Measurements from ENCODE around the gene FGF23.

FGF23 gene

DNA sequence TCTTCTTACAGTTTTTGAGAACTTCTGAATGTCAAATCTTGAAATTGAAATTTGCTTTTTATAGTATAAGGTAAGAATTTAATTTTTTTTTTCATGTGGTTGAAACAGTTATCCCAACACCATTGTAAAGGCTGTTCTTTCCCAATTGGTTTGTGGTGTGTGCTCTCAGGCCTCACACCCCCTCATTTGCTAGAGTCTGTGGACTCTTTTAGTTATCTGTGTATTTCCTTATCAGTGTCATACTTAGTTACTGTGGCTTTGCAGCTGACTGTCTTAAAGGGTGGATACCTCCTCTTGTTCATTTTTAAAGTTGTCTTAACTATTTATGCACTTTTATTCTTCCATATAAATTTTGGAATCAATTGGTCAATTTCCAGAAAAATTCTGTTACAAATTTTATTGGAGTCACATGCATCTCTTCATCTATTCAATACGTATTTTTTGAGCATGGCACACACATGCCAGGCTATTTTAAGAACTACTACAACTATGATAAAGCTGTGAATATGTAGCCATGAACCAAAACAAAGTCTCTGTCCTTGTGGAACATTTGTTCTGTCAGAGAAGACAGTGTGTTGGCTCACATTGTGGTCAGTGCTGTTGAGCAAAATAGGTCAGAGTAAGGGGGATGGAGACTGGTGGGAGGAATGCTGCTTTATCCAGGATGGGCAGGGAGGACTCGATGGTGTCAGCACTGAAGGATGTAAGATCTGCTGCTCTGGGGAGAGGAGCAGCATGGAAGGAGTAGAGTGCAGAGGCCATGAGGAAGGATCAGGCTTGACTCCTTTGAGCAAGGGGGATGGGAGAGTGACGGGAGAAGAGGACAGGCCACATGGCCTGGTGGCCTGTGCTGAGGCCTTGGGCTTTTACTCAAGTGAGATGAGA lies 24.1 kb downstream of the FGF23 start:
- no peak for TF ChIP-seq GATA3 (IDR thresholded peaks at IDR 0.05; ENCODE audit: low read depth, low read length)
- no peak for TF ChIP-seq GATA2 (IDR thresholded peaks at IDR 0.05; ENCODE audit: low read depth, low read length)

DNA sequence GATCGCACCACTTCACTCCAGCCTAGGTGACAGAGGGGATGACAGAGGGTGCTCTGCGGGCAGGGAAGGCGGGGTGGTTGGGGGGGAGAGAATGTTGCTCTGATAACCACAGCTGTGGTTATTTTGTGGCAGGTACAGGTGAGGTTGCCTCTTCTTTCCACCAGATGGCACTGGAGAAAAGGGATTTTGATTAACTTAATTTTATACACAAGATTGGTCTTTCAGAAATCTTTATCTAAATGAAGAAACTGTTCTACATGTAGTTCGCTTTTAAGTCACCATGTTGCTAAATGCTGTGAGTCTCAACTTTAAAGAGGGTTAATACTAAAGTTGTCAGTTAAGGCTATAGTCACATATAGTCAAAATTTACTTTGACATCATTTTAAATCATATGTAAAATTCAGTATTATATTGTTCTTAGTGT lies 25.7 kb downstream of the FGF23 start:
- TF ChIP-seq GATA2 (IDR thresholded peaks at IDR 0.05; ENCODE audit: low read depth, low read length) = no peak
- TF ChIP-seq GATA3 (IDR thresholded peaks at IDR 0.05; ENCODE audit: low read depth, low read length) = no peak

DNA sequence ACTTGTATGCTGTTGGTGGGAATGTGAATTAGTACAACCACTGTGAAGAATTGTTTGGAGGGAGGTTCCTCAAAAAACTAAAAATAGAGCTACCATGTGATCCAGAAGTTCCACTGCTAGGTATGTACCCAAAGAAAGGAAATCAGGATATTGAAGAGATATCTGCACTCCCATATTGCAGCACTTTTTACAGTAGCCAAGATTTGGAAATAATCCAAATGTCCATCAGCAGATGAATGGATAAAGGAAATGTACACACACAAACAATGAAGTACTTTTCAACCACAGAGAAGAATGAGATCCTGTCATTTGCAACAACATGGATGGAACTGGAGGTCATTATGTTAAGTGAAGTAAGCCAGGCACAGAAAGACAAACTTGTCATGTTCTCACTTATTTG lies 32.6 kb downstream of the FGF23 start:
- TF ChIP-seq GATA2 (IDR thresholded peaks at IDR 0.05; ENCODE audit: low read depth, low read length) (no peak), GATA3 (IDR thresholded peaks at IDR 0.05; ENCODE audit: low read depth, low read length) (no peak)

DNA sequence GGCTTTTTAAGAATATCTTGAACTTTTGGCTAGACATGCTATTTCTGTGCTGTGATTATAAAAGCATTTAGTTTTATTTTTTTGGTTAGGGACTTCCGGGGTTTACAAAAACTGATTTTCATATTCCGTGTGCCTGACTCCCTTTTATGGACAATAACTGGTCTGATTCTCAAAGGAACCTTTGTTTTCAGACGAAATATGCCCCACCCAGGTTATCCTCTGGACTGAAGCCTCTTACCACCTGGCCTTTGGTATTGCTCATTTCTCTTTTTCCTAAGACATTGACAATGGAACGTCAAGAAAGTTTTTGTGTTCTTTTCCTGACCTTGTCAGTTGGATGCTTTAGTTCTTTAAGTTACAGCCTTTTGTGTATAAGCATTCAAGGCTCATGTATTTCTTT lies 47.7 kb downstream of the FGF23 start:
- no peak for TF ChIP-seq GATA3 (IDR thresholded peaks at IDR 0.05; ENCODE audit: low read depth, low read length)
- TF ChIP-seq GATA2 (IDR thresholded peaks at IDR 0.05; ENCODE audit: low read depth, low read length) = no peak

DNA sequence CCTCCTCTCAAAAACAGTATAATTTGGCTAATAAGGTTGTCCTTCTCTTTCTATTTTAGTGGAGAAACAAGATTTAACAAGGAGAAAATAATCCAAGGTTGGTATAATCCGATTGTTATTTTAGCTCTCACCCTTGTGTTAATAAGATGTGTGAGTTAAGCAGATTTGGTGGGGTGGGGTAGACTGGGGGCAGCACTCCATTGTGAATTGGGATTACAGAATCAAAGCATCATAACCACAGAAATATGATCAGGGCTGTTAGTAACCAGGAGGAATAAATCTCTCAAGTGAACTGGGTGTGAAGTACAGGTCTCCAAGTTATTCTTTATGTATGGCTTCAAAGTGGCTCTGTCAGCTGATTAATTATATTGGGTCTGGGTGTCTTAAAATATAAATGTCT lies 48.3 kb downstream of the FGF23 start:
- no peak for TF ChIP-seq GATA3 (IDR thresholded peaks at IDR 0.05; ENCODE audit: low read depth, low read length)
- no peak for TF ChIP-seq GATA2 (IDR thresholded peaks at IDR 0.05; ENCODE audit: low read depth, low read length)

DNA sequence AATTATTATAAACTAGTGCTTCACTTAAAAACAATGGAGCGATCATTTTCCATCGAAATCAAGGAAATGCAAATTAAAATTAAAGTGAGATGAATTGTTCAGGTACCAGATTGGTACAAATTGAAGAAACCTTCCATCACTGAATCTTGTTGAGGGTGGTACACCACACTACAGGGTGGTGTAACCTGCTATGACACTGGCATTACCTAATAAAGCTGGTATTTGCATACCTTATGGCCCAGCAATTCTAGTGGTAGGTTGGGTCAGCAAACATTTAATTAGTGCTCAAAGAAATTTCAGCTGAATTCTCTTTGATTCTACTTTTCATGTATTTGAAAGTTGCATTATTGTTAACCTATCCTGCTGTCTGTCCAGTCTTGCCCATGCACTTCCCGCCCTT lies 49.3 kb downstream of the FGF23 start:
- TF ChIP-seq GATA3 (IDR thresholded peaks at IDR 0.05; ENCODE audit: low read depth, low read length) = no peak
- no peak for TF ChIP-seq GATA2 (IDR thresholded peaks at IDR 0.05; ENCODE audit: low read depth, low read length)

DNA sequence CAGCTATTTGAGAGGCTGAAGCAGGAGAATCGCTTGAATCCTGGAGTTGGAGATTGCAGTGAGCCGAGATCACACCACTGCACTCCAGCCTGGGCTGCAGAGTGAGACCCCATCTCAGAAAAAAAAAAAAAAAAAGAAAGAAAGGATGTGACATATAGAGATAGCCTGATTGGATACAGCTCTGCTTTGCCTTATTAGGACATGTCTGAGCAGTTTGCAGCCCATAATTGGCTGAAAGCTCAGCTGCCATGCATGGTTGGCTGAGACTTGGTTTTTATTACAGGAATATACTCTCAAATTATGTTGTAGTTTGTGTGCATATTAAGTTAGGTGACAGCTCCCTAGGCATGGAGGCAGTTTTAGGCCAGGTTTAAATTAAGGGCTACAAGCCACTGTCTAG lies 52.2 kb downstream of the FGF23 start:
- TF ChIP-seq GATA3 (IDR thresholded peaks at IDR 0.05; ENCODE audit: low read depth, low read length) (no peak), GATA2 (IDR thresholded peaks at IDR 0.05; ENCODE audit: low read depth, low read length) (no peak)

DNA sequence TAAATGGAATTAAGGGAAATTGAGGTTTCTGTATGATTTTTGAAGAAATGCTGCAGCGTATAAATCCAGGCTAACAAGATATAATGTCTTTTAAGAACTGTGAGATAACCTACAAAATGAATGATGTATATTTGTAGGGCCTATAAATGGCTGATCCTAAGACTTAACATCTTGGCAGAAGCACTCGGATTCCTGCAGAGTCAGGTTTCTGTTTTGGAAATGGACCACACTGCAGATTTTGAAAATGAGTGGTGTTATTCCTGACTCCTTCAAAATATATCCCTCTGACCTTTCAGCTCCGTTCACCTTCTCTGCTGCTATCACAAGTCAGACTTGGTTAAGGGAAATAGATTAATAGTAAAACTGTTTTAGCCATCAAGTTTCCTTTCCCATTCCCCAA lies 53.5 kb downstream of the FGF23 start:
- no peak for TF ChIP-seq GATA3 (IDR thresholded peaks at IDR 0.05; ENCODE audit: low read depth, low read length)
- TF ChIP-seq GATA2 (IDR thresholded peaks at IDR 0.05; ENCODE audit: low read depth, low read length) = no peak

DNA sequence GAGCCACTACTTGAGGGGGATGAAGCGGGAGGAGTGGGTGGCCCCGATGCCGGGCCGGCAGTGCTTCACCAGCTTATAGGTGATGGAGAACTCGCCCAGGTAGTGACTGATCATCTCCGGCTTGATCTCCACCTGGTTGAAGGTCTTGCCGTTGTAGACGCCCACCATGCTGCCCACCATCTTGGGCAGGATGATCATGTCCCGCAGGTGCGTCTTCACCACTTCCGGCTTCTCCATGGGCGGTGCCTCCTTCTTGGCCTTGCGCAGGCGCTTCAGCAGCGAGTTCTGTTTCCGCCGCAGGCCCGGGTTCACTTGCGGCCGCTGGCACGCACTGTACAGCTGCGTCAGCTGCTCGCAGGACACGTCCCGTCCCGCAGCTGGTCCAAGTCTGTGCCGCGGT lies 55.1 kb downstream of the FGF23 start:
- TF ChIP-seq GATA3 (IDR thresholded peaks at IDR 0.05; ENCODE audit: low read depth, low read length) = no peak
- TF ChIP-seq GATA2 (IDR thresholded peaks at IDR 0.05; ENCODE audit: low read depth, low read length) = no peak

DNA sequence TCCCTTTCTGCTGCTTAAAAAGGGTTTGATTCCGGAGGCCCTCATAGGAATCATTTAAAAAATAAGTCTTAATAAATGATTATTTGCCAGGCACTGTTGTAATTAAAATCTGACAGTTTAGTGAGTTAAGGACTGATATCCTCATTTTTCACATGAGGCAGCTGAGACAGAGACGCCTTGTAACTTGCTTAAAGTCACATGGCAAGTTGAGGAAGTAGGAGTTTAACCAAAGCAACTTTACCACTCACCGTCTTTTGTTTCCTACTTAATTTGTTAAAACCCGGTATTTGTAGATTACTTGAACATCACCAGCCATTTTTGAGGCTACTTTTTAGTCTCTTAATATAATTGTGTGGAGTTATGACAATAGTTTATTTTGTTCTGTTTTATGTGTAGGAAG lies 56.1 kb downstream of the FGF23 start:
- TF ChIP-seq GATA3 (IDR thresholded peaks at IDR 0.05; ENCODE audit: low read depth, low read length) (no peak), GATA2 (IDR thresholded peaks at IDR 0.05; ENCODE audit: low read depth, low read length) (no peak)

DNA sequence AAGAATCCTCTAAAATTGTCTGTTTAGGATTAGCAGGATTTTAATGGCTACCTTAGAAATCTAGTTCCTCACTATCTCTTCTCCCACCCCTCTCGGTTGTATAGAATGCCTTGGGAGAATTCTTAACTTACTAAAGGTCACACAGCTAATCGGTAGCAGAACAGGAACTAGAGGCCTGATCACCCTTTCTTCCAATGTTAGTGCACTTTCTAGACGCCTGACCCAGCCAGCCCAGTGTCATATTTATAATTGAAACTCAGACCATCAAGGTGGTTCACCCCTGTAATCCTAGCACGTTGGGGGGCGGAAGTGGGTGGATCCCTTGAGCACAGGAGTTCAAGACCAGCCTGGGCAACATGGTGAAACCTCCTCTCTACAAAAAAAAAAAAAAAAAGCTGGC lies 56.8 kb downstream of the FGF23 start:
- TF ChIP-seq GATA3 (IDR thresholded peaks at IDR 0.05; ENCODE audit: low read depth, low read length) (no peak), GATA2 (IDR thresholded peaks at IDR 0.05; ENCODE audit: low read depth, low read length) (no peak)

DNA sequence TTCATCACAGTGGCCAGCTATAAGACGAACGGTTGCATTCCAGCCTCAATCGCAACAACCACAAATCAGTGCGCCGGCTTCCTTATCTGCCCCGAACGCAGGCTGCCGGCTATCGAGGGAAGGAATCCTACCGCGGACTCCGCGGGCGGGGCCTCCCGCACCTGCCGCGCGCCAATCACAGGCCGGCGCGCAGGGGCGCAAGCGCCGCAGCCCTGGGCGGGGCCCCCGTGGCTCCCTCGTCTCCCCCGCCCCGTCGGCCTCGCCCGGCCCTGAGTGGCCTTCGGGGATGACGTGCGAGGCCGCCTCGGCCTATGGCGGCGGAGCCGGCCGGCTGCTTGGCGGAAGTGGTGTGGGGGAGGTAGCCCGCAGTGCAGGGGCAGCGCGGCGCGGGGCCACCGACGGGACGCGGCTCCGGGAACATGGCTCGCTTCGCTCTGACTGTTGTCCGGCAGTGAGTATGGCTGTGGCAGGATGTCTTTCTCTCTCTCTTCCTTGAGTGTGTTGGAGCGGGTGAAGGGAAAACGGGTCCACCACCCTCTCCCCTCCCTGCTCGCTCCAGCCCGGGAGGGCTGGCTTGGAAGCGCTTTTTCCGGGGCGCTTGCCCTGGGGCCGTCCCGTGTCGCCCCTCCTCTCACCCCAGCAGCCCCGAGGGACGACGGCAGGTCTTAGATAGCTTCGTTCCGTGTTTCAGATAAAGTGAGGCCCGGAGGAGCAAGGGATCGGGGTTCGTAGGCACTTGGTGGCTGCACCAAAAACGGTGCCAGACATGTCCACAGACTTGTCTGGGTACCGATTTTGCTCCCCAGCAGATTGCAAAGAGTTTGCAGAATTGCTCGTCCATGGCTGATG lies 58.4 kb downstream of the FGF23 start, which contains the start of gene TIGAR:
TIGAR (plus strand) TSS at position 361 of the 849 bp plus-strand sequence; CDS start at position 420, 59 bp downstream.
- TF ChIP-seq GATA2 (IDR thresholded peaks at IDR 0.05; ENCODE audit: low read depth, low read length) (peak; percentile 78), GATA3 (IDR thresholded peaks at IDR 0.05; ENCODE audit: low read depth, low read length) (no peak)

DNA sequence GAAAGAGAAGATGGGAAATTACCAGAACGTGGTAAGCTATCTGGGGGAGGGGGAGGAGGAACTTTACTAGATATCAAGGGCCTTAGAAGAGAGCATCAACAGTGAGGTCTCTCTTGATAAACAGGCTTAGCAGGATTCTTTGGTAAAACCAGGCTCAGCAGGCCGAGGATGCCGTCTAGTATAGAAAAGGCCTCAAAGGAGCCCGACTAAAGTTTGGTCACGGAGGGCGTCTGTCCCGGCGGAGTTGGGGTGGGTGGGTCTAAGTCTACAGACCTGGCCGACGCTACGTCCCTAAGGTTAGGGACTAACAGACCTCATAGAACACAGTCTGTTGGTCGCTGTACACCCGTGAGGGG lies 59.0 kb downstream of the FGF23 start:
- no peak for TF ChIP-seq GATA3 (IDR thresholded peaks at IDR 0.05; ENCODE audit: low read depth, low read length)
- no peak for TF ChIP-seq GATA2 (IDR thresholded peaks at IDR 0.05; ENCODE audit: low read depth, low read length)
